Colonic mucosa (tissue), 4 donors: Measurements from ENCODE around the gene THSD7A. TPM values are rescaled to one million over a fixed set of nuclear protein-coding genes. Genes with fewer than 3 reads are reported as not detected.

Source experiments
- DNase-seq: peaks from one replicate; pipeline ENCODE4 v3.0.0-alpha.2; 2020
- H3K27ac ChIP-seq: fragments of 200-600 bp; one replicate; pipeline ENCODE4 v1.8.0; 2021
- H3K27me3 ChIP-seq: fragments of 200-600 bp; one replicate; pipeline ENCODE4 v1.8.0; 2021
- H3K36me3 ChIP-seq: fragments of 200-600 bp; one replicate; pipeline ENCODE4 v1.8.0; 2021
- H3K4me1 ChIP-seq: fragments of 200-600 bp; one replicate; pipeline ENCODE4 v1.8.0; 2021; ENCODE audit warnings: mild to moderate bottlenecking
- H3K4me3 ChIP-seq: fragments of 200-600 bp; one replicate; pipeline ENCODE4 v1.8.0; 2021
- H3K9ac ChIP-seq, 2 donors: one replicate each; pipeline ENCODE4 v1.7.0; 2013; ENCODE audit warnings: control low read depth in 2 of 2, low read depth in 2 of 2, low read length in 2 of 2
- H3K9me3 ChIP-seq: fragments of 200-600 bp; one replicate; pipeline ENCODE4 v1.8.0; 2021
- CTCF ChIP-seq: fragments of 200-600 bp; IDR thresholded peaks from one replicate; pipeline ENCODE4 v1.8.0; 2022; ENCODE audit warnings: antibody characterized with exemption, mild to moderate bottlenecking
- intact Hi-C: fragments of 100-400 bp; cut with DNase I; formaldehyde crosslinking; loops from one replicate; pipeline ENCODE4 v1.14.1; 2022
- total RNA-seq, 2 donors: library from RNA; stranded (reverse); fragmentation: NEBNext Ultra II Directional in 1 of 2; extraction: Animal tissue kit (Norgen Biotek cat#: 25700) in 1 of 2; gene quantifications; one replicate each; pipeline ENCODE4 v1.2.1, GENCODE V29; 2021
- donor health status: healthy.
- donor health status: DM: no; HTN: no; CAD: no.
- donor health status: DM: no; HTN: no; CAD: no.

Gene THSD7A
- total RNA-seq, 2 donors from 2014 or later, result 2.1 to 2.3 TPM

- intact Hi-C loops, result no loop called here
- no peaks in the 10 kb centered on the region for H3K4me1 ChIP-seq
- TF ChIP-seq CTCF, result no peak
- no peaks in the 10 kb centered on the region for H3K9me3 ChIP-seq
- H3K4me3 ChIP-seq, result no peak overlapping the region
- H3K27me3 ChIP-seq, result no peaks in the 10 kb centered on the region
- H3K36me3 ChIP-seq, result no peaks in the 10 kb centered on the region
- H3K27ac ChIP-seq, result no peak overlapping the region
- DNase-seq, result no peak
- H3K9ac ChIP-seq, result no peak overlapping the region
Observed at GRCh38 chr7:11346302-11346701, 485.7 kb downstream of the THSD7A start.

GRCh38 chr7:11345621-11346020, 486.4 kb downstream of the THSD7A start:
- H3K9ac ChIP-seq, result no peak overlapping the region
- no peaks in the 10 kb centered on the region for H3K9me3 ChIP-seq
- H3K27me3 ChIP-seq, result no peaks in the 10 kb centered on the region
- no peak overlapping the region for H3K4me3 ChIP-seq
- H3K27ac ChIP-seq, result no peak overlapping the region
- no peaks in the 10 kb centered on the region for H3K36me3 ChIP-seq
- DNase-seq, result no peak
- no peaks in the 10 kb centered on the region for H3K4me1 ChIP-seq
- intact Hi-C loops, result no loop called here
- no peak for TF ChIP-seq CTCF

GRCh38 chr7:11343818-11344413, 488.1 kb downstream of the THSD7A start:
- H3K9ac ChIP-seq, result no peak overlapping the region

GRCh38 chr7:11343136-11343535, 488.9 kb downstream of the THSD7A start:
- intact Hi-C loops, result no loop called here
- Histone ChIP-seq H3K9ac (no peak overlapping the region), H3K27me3 (no peaks in the 10 kb centered on the region), H3K4me1 (no peaks in the 10 kb centered on the region), H3K4me3 (no peak overlapping the region), H3K9me3 (no peaks in the 10 kb centered on the region), H3K27ac (no peak overlapping the region), H3K36me3 (no peaks in the 10 kb centered on the region)
- DNase-seq, result no peak
- TF ChIP-seq CTCF, result no peak

More at GRCh38 chr7:11343818-11344413, 488.1 kb downstream of the THSD7A start:
- H3K36me3 ChIP-seq, result no peaks in the 10 kb centered on the region
- no peak overlapping the region for H3K4me3 ChIP-seq
- DNase-seq, result no peak
- H3K27me3 ChIP-seq, result no peaks in the 10 kb centered on the region
- no peaks in the 10 kb centered on the region for H3K4me1 ChIP-seq
- H3K27ac ChIP-seq, result no peak overlapping the region
- intact Hi-C loops, result no loop called here
- peak; percentile 70 for TF ChIP-seq CTCF
- no peaks in the 10 kb centered on the region for H3K9me3 ChIP-seq

GRCh38 chr7:11341285-11341944, 490.6 kb downstream of the THSD7A start:
- intact Hi-C loops, result no loop called here
- H3K27ac ChIP-seq, result no peak overlapping the region
- H3K9me3 ChIP-seq, result no peaks in the 10 kb centered on the region
- TF ChIP-seq CTCF, result no peak
- H3K4me1 ChIP-seq, result no peaks in the 10 kb centered on the region
- no peaks in the 10 kb centered on the region for H3K27me3 ChIP-seq
- no peak overlapping the region for H3K9ac ChIP-seq
- no peak overlapping the region for H3K4me3 ChIP-seq
- no peaks in the 10 kb centered on the region for H3K36me3 ChIP-seq
- no peak for DNase-seq
